Measurements from ENCODE around the gene BSPH1.

BSPH1 gene

DNA sequence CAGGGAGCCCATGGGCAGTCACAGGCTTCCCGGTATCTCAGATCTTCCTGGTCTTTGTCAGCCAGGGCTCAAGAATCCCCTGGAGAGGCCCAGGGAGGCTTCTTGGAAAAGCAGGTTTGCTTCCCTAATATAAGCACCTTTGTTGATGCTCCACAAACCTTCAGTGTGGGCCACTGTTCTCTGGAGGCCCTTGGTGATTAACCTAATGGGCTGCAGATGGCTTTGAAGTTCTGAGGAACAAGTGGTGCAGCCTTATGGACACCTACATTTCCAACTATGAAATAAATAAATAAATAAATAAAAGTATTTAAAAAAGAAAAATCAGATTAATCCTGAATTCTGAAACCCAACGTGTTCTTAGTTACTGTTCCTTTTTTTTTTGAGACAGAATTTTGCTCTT lies at the start of gene BSPH1:
TSS of gene BSPH1 (minus strand) at position 101 of the 400 bp plus-strand sequence. CDS start at position 12, 89 bp downstream.
- TF ChIP-seq, protein P1, sequence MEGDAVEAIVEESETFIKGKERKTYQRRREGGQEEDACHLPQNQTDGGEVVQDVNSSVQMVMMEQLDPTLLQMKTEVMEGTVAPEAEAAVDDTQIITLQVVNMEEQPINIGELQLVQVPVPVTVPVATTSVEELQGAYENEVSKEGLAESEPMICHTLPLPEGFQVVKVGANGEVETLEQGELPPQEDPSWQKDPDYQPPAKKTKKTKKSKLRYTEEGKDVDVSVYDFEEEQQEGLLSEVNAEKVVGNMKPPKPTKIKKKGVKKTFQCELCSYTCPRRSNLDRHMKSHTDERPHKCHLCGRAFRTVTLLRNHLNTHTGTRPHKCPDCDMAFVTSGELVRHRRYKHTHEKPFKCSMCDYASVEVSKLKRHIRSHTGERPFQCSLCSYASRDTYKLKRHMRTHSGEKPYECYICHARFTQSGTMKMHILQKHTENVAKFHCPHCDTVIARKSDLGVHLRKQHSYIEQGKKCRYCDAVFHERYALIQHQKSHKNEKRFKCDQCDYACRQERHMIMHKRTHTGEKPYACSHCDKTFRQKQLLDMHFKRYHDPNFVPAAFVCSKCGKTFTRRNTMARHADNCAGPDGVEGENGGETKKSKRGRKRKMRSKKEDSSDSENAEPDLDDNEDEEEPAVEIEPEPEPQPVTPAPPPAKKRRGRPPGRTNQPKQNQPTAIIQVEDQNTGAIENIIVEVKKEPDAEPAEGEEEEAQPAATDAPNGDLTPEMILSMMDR (IDR thresholded peaks at IDR 0.05; ENCODE audit: control insufficient read depth, insufficient read depth, low read depth, low read length, missing control alignments) = no peak

DNA sequence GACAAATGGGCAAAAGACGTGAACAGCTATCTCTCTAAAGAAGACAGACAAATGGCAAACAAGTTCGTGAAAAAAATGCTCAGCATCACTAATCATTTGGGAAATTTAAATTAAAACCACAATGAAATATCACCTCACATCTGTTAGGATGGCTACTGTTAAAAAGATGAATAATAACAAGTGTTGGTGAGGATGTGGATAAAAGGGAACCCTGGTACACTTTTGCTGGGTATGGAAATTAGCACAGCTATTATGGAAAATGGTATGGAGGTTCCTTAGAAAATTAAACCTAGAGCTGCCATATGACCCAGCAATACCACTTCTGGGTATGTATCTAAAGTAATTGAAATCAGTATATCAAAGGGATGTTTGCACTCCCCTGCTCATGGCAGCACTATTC lies 44.8 kb upstream of the BSPH1 start:
- TF ChIP-seq, protein P1 (IDR thresholded peaks at IDR 0.05; ENCODE audit: control insufficient read depth, insufficient read depth, low read depth, low read length, missing control alignments) = no peak
- no peak for DNase-seq (ENCODE audit: low read depth)

More for the DNA sequence above, at the start of gene BSPH1:
- DNase-seq (ENCODE audit: low read depth) = no peak
- H3K4me3 ChIP-seq (ENCODE audit: control insufficient read depth, low read depth, low read length) = no peak within 1 kb of the TSS

GRCh38 chr19:48033604-48034003 lies 41.6 kb upstream of the BSPH1 start:
- DNase-seq (ENCODE audit: low read depth) = no peak
- no peak overlapping the region for H3K4me3 ChIP-seq (ENCODE audit: control insufficient read depth, low read depth, low read length)
- TF ChIP-seq, protein P1 (IDR thresholded peaks at IDR 0.05; ENCODE audit: control insufficient read depth, insufficient read depth, low read depth, low read length, missing control alignments) = no peak

More for the DNA sequence above, 44.8 kb upstream of the BSPH1 start:
- no peak overlapping the region for H3K4me3 ChIP-seq (ENCODE audit: control insufficient read depth, low read depth, low read length)

DNA sequence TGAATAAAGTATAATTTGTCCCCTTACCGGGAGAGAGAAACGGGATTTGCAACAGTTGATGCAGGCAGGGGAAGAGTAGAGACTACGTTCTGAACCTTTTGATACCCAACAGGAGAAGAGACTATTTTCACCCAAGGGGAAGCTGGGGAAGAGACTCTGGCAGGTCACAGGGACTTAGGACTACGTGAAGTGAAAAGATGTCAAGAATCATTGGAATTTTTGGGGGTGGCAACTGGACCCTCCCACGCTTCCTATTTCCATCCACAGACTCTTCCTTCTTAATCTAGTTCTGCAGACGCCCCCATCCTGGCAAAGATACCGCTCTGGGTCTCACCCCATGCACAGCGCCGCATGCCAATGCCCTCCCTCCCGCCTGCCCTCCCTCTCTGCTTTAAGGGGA lies 38.1 kb upstream of the BSPH1 start:
- DNase-seq (ENCODE audit: low read depth) = no peak
- TF ChIP-seq, protein P1 (IDR thresholded peaks at IDR 0.05; ENCODE audit: control insufficient read depth, insufficient read depth, low read depth, low read length, missing control alignments) = no peak
- no peak overlapping the region for H3K4me3 ChIP-seq (ENCODE audit: control insufficient read depth, low read depth, low read length)

DNA sequence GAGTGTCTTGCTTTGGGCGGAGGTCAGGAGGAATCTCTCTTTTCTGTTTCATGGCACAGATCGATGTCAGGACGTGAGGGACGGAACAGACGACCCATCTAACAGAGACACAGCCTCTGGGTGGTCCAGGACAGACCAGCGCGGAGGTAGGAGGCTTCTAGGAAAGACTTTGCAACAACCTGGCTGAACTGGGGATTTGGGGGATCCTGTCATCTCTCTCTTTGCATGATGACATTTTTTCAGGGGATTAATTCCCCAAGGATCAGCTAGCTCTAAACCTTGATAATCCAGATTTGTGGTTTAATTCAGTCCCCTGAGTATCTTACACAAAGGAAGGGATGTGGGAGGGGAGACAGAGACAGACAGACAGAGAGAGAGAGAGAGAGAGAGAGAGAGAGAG lies 37.5 kb upstream of the BSPH1 start:
- H3K4me3 ChIP-seq (ENCODE audit: control insufficient read depth, low read depth, low read length) = no peak overlapping the region
- TF ChIP-seq, protein P1 (IDR thresholded peaks at IDR 0.05; ENCODE audit: control insufficient read depth, insufficient read depth, low read depth, low read length, missing control alignments) = no peak
- DNase-seq (ENCODE audit: low read depth) = no peak

- H3K4me3 ChIP-seq (ENCODE audit: control insufficient read depth, low read depth, low read length) = no peak overlapping the region
- DNase-seq (ENCODE audit: low read depth) = no peak
- TF ChIP-seq, protein P1 (IDR thresholded peaks at IDR 0.05; ENCODE audit: control insufficient read depth, insufficient read depth, low read depth, low read length, missing control alignments) = no peak
These were observed 33.5 kb upstream of the BSPH1 start for GRCh38 chr19:48025480-48025879.

- TF ChIP-seq, protein P1 (IDR thresholded peaks at IDR 0.05; ENCODE audit: control insufficient read depth, insufficient read depth, low read depth, low read length, missing control alignments) = no peak
- no peak overlapping the region for H3K4me3 ChIP-seq (ENCODE audit: control insufficient read depth, low read depth, low read length)
- DNase-seq (ENCODE audit: low read depth) = no peak
These were observed 31.5 kb upstream of the BSPH1 start for GRCh38 chr19:48023518-48023917.

All from AG09309 (cell line).